Measurements from ENCODE around the gene RASSF5.

GRCh38 chr1:206501881-206502280 lies 5.5 kb upstream of the RASSF5 start:
- TF ChIP-seq, protein P1, sequence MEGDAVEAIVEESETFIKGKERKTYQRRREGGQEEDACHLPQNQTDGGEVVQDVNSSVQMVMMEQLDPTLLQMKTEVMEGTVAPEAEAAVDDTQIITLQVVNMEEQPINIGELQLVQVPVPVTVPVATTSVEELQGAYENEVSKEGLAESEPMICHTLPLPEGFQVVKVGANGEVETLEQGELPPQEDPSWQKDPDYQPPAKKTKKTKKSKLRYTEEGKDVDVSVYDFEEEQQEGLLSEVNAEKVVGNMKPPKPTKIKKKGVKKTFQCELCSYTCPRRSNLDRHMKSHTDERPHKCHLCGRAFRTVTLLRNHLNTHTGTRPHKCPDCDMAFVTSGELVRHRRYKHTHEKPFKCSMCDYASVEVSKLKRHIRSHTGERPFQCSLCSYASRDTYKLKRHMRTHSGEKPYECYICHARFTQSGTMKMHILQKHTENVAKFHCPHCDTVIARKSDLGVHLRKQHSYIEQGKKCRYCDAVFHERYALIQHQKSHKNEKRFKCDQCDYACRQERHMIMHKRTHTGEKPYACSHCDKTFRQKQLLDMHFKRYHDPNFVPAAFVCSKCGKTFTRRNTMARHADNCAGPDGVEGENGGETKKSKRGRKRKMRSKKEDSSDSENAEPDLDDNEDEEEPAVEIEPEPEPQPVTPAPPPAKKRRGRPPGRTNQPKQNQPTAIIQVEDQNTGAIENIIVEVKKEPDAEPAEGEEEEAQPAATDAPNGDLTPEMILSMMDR (IDR thresholded peaks at IDR 0.05; ENCODE audit: poor library complexity) = no peak
- TF ChIP-seq EZH2phosphoT487 (IDR thresholded peaks at IDR 0.05; ENCODE audit: low read depth, severe bottlenecking, unreplicated experiment) = no peak

All from hepatocyte (in vitro differentiated cells).